ENCODE measurements around the gene SRRM5.

DNA sequence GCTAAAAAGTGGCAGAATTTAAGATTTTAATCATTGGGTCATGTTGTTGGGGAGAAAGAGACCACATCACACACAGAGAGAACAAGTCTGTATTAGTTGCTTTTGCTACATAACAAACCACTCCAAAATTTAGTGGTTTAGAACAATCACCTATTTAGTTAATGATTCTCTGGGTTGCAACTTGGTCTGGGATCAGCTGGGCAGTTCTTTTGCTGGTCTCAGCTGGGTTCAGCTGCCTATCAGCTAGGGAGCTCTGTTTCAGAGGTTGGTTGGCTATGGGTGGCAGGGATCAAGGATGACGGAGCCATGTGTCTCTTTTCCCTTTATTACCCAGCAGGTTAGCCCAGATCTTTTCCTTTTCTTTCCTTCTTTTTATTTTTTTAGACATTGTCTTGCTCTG is 27.4 kb upstream of the SRRM5 start:
- TF ChIP-seq, protein P1, sequence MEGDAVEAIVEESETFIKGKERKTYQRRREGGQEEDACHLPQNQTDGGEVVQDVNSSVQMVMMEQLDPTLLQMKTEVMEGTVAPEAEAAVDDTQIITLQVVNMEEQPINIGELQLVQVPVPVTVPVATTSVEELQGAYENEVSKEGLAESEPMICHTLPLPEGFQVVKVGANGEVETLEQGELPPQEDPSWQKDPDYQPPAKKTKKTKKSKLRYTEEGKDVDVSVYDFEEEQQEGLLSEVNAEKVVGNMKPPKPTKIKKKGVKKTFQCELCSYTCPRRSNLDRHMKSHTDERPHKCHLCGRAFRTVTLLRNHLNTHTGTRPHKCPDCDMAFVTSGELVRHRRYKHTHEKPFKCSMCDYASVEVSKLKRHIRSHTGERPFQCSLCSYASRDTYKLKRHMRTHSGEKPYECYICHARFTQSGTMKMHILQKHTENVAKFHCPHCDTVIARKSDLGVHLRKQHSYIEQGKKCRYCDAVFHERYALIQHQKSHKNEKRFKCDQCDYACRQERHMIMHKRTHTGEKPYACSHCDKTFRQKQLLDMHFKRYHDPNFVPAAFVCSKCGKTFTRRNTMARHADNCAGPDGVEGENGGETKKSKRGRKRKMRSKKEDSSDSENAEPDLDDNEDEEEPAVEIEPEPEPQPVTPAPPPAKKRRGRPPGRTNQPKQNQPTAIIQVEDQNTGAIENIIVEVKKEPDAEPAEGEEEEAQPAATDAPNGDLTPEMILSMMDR (conservative IDR thresholded peaks at IDR 0.05; ENCODE audit: low read depth, low read length): no peak
- TF ChIP-seq EZH2 (IDR thresholded peaks at IDR 0.05; ENCODE audit: borderline replicate concordance, low read depth, low read length, poor library complexity, severe bottlenecking): no peak
